Effector CD4-positive, alpha-beta T cell (primary cell): Measurements from ENCODE around the gene MCOLN2.
A peak's percentile ranks its signal among the peaks of the same experiment; 100 is the strongest.

Experiments used
- DNase-seq: peaks from one replicate; pipeline ENCODE4 v3.0.0-alpha.2; 2020

Gene MCOLN2

DNA sequence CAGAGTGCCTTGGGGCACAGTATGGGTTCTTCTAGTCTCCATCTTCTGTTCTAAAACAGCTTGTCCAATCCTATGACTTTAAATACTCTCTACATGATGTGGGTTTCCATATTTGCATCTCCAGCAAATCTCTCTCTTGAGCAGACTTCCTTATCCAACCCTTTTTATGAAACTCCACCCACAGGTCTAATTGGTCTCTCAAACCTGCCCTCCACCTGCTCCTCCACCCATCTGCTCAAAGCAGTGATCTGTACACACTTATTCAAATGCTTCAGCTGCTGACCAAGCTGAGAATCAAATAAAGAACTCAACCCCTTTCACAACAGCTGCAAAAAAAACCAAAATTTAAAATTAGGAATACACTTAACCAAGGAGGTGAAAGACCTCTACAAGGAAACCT is 11.5 kb downstream of the MCOLN2 start:
- no peak for DNase-seq

- no peak for DNase-seq
Observed at GRCh38 chr1:84982395-84982794, 14.5 kb downstream of the MCOLN2 start.

DNA sequence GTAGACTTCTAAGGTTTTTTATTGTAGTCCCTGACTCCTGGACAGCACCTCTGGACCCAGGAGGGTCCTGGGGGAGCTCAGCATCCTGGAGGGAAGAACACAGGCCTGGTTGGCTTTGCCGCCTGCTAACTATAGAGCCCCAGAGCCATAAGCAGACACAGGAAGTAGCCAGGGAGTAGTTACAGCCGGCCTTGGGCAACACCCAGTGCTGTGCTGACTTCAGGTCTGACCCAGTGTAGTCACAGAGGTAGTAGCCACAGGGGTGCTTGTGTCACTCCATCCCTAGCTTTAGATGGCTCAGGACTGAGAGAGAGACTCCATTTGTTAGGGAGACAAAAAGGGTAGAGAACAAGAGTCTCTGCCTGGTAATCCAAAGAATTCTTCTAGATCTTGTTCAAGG is 21.9 kb downstream of the MCOLN2 start:
- DNase-seq: no peak

DNA sequence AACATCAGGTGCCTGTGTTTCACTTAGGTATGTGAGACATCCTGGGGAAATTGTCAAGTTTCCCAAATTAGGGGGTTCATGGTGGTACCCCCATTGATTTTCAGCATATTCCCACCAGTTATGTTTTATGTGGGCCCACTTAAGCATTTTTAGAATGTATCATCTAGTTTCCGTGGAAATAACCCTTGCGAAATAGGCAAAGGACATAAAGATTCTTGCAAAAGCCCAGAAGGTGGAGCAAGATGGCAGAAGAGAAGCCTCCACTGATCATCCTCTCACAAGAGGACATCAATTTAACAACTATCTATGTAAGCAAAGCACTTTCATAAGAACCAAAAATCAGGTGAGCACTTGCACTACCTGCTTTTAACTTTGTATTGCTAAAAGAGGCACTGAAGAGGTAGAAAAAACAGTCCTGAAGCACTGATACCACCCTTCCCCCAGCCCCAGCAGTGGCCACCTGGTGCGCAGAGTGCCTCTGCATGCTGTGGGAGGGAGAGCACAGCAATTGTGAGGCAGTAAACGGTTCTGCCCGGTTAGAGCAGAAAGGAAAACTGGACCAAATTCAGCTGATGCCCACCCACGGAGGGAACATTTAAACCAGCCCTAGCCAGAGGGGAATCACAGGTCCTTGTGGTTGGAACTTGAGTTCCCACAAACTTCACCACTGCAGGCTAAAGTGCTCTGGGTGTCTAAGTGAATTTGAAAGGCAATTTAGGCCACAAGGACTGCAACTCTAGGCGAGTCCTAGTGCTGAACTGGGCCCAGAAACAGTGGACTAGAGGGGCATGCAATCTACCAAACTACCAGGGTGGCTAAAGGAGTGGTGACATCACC is 23.2 kb downstream of the MCOLN2 start:
- no peak for DNase-seq

- no peak for DNase-seq
Observed at GRCh38 chr1:84972377-84972987, 24.4 kb downstream of the MCOLN2 start.

DNA sequence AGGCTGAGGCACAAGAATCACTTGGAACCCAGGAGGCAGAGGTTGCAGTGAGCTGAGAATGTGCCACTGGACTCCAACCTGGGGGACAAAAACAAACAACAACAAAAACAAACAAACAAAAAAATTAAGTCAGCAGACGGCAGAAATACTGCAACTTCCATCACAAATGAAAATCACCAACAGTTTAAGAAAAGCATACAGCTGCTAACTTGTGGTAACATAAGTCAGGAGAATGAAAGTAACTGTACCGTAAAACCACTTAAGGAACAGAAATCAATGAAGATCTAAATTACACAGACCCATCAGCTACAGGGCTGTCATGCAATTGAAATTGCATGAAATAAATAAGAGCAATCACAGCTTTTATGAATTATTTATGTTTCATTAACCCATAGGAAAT is 25.0 kb downstream of the MCOLN2 start:
- no peak for DNase-seq

- no peak for DNase-seq
Observed at GRCh38 chr1:84969489-84970250, 27.2 kb downstream of the MCOLN2 start.

DNA sequence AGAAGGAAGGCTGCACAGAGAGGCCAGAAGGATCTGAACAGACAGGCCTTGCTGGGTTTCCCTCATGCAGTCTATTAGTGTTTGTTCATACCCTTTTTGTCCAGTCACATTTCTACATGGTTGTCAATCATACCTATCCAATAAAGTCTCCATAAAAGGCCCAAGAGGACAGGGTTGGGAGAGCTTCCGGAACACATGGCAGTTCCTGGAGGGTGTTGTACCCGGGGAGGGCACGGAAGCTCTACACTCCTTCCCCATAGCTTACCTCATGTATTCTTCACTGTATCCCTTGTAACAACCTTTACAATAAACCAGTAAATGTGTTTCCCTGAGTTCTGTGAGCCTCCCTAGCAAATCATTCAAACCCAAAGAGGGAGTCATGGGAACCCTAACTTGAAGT is 28.0 kb downstream of the MCOLN2 start:
- no peak for DNase-seq

- no peak for DNase-seq
Observed at GRCh38 chr1:84968101-84968500, 28.8 kb downstream of the MCOLN2 start.

DNA sequence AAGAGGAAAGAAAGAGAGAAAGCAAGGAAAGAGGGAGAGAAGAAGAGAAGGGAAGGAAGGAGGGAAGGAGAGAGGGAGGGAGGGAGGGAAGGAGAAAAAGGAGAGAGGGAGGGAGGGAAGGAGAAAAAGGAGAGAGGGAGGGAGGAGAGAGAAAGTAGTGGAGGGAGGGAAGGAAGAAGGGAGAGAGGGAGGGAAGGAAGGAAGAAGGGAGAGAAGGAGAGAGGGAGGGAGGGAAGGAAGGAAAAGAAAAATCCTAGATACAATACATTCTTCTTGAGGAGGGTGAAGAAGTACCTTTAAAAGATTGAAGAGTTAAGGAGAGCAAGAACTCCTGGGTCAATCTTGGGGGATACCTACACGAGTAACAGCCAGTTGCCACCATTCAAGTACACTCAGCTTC is 29.2 kb downstream of the MCOLN2 start:
- DNase-seq: no peak

GRCh38 chr1:84963021-84963420 is 33.9 kb downstream of the MCOLN2 start:
- DNase-seq: no peak

GRCh38 chr1:84961316-84961715 is 35.6 kb downstream of the MCOLN2 start:
- no peak for DNase-seq

- no peak for DNase-seq
Observed at GRCh38 chr1:84960371-84960770, 36.5 kb downstream of the MCOLN2 start.

DNA sequence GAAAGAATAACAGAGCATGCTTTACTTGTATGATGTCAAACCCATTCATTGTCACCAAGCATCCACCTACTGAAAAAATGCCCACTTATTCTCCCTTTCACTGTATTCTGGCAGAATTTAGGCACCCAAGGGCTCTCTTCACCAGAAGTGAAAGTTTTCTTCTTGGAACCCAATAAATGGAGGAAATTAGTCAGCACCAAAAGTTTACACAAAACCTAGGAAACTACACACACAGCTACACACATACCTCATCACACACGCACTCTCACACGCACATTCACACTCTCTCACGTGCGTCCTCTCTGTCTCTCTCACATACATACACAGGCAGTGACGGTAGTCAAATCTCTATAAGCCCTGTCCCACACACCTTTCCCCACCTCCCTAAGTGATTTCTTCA is 37.6 kb downstream of the MCOLN2 start:
- DNase-seq: no peak

DNA sequence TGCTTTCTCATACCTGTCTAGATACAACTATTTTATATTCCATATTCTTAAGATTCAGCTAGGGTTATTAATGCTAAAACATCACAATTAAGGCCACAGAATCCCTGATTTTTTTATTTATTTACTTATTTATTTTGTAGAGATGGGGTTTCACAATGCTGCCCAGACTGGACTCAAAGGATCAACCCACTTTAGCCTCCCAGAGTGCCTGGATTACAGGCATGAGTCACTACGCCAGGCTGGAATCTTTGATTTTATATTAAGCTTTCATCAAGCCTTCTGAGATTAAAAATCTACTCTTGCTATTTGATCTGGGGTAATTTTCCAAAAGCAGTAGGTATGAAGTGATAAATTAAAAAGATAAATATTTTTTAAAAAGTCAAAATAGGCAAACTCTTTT is 38.9 kb downstream of the MCOLN2 start:
- DNase-seq: no peak

DNA sequence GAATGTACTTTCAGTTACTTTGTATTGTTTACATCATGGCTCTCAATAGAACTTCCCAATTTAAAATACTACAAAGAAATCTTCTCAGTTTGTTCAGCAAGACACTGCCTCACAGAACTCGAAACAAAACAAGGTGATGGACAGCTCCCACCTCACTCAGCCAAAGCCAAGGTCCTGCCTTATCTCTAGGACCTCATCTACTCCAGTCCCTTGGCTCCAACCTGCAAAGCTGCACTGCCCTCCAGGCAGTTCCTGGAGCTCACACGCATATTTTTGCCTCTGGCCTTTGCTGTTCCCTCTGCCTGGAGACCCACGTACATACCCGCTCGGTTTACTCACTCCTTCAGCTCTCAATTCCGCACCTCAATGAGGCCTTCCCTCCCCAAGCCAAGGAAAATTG is 40.3 kb downstream of the MCOLN2 start:
- no peak for DNase-seq

- DNase-seq: no peak
Observed at GRCh38 chr1:84956097-84956496, 40.8 kb downstream of the MCOLN2 start.

DNA sequence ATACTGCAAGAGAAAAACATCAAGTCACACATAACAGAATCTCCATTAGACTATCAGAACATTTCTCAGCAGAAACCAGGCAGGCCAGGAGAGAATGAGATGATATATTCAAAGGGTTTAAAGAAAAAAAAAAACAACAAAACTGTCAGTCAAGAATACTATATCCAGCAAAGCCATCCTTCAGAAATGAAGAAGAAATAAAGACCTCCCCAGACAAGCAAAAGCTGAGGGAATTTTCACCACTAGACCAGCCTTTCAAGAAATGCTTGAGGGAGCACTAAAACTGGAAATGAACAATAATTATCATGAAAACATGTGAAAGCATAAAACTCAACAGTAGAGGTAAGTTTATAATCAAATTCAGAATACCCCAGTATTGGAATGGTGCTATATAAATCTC is 47.2 kb downstream of the MCOLN2 start:
- no peak for DNase-seq

GRCh38 chr1:84947536-84948410 is 49.1 kb downstream of the MCOLN2 start:
- DNase-seq: no peak

DNA sequence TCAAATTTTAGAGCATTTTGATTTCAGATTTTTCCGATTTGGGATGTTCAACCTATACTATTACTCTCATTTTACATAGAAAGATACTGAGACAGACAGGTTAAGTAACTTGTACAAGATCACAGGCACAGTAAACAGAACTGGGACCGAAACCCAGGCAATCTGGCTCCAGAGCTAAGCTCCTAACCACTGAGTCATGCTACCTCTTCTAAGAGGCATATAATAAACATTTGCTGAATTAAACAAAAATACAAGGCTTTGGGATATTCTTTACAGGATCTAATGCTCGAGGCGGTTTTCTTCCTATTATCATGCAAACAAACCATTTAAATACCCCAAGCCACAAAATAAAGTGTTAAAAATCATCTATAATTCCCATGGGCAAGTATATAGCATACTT is 50.3 kb downstream of the MCOLN2 start:
- no peak for DNase-seq

GRCh38 chr1:84944767-84945486 is 52.0 kb downstream of the MCOLN2 start:
- DNase-seq: peak; percentile 73

DNA sequence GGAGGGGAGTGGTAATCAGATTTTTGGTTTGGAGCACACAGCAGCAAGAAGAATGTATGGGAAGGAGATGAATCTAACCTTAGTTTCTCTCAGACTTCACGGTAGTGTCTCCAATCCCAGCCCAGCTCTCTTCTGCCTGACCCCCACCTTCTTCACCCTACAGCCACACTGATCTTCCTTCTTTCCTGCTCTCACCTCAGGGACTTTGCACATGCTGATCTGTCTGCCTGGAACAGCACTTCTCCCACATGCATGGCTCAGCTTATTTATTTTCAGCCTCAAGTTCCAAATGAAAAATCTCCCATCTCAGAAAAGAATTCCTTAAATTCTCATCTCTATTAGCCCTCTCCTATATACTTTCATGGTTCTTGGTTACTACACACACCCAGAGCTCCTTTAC is 55.1 kb downstream of the MCOLN2 start:
- no peak for DNase-seq
